ENCODE results near the gene MUSK.

Gene MUSK

DNA sequence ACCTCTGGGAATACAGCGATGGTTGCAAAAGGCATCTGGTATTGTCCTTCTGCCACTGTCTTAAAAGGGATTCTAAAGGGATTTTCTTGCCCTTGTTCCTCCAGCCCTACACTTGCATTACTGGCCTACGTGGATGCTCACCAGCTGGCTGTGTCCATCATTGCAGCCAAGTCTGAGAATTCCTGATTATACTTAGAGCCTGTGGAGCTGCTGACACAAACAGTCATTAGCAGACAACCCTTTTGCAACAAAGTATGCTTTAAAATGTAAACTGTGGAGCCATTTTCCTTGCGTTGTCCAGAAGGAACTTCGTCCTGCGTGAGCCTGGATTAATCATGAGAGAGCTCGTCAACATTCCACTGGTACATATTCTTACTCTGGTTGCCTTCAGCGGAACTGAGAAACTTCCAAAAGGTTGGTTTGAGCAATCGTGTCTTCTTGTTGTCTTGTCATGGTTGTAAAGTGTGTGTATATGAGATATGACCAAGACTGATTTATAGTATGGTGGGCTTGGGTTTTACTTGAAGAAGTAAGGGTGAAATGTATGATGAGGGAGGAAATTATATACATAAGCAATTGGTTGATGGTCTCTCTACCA is at the start of gene MUSK:
MUSK (plus strand) TSS at position 222 of the 598 bp plus-strand sequence; CDS start at position 336, 114 bp downstream.
- DNase-seq (ENCODE audit: low read depth), result no peak

DNA sequence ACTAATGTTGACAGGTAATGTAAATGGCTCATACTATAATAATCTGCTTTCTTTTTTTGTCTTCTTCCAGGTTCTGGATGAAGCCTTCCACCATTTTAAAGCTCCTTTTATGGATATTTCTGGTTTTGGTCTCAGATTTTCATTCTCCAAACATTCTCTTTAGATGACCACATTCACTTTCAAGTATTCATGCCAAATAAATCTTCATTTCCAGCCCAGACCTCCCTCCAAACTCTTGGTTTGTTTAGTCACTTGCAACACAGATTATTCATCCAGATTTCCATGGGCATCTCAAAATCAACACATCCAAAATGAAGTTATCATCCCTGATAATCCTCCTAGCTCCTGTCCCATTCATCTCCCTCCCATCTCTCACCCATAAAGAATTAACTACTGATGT is 48.8 kb upstream of the MUSK start:
- DNase-seq (ENCODE audit: low read depth), result no peak

DNA sequence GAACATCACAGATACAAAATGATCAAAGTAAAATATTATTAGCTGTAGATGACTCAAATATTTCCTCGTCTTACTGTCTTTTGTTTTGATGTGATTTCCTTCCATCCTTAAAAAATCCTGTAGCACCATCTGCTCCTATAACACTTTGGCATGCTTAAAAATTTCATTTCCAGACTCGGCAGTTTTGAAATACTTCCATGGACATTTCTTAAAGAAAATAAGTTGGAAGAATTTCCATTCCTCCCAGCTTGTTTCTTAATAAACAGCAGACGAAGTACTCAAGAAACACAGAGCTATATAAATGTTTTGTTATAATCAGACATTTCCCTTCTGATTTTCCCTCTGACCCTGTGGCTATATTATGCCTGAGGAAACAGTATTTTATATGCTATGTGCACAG is 47.9 kb upstream of the MUSK start:
- DNase-seq (ENCODE audit: low read depth), result no peak

GRCh38 chr9:110622368-110622767 is 46.2 kb upstream of the MUSK start:
- DNase-seq (ENCODE audit: low read depth), result no peak

DNA sequence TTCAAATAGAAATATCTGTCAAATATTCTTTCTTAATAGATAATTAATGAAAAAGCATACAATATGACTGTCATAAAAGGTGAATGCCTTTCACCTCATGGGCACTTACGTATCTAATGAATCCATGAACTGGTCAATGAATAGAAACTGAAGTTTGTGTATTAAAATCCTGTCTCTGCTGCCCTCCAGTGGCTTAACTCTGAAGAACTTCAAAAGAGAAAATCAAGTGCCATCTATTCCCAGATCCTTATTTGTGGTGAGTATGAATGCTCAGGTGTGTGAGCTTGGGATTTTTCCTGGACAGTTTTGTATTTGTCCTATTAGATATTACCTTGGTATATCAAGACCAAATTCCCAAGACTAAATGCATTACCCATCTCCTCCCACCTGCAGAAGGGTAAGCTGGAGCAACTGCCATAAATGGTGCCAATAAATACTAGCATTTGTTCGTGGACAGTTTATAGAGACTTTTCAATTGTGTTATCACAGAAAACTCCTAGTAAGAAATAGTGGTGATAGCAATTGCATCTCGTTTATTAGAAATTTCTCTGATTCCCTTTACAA is 45.0 kb upstream of the MUSK start:
- no peak for DNase-seq (ENCODE audit: low read depth)

DNA sequence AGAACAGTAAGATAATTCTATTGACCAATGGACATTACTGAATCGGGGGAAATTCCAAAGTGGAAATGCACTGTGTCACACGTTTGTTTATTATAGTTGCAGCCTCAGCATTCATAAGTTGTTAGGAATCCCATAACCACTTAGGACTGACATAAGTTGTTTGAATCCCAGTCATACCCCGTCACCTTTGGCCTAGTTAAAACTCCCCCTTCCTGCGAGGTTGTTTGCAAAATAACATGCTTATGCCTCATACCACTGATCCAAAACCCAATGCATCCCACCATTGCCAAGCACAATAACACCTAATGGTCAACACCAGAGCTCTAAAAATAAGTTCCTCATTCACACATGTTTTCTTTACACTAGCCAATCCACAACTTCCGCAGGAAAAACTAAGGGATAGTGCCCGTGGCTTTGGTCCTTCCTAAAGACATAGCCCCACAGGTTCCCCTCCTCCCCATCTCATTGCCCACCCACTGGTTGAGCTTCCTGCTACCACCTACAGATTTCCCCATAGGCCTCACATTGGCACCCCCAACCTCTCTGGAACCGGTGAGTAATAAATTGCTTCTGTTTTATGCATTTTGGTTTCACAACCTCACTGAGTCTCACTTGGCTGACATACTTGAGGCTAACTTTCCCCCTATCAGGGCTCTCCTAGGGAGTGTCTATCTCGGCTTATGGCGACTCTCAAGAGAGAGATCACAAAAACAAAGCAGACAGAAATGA is 42.3 kb upstream of the MUSK start:
- DNase-seq (ENCODE audit: low read depth), result peak; percentile 11

- no peak for DNase-seq (ENCODE audit: low read depth)
Observed at GRCh38 chr9:110635589-110635988, 33.0 kb upstream of the MUSK start.

DNA sequence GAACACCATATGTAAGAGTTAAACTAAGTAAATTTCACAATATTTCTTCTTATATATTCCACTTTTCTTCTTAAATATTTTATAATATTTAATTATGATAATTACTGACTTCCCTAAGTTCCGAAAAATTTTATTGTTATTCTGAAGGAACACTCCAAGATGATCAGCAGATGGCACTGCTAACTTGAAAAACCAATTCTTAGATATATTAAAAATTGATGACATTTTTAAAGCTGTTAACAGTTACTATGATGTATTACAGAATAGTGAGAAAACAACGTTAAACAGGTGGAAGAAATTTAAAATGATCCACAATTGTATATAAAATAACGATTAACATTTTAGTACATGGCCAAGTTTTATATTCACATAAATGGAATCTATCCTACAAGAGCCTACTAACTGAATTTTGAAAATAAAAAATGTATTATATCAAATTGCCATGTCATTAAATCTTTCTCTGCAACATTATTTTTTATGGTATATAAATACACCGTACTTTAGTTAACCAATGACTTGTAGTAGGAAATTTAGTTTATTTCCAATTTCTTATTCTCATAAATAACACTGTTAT is 30.1 kb upstream of the MUSK start:
- DNase-seq (ENCODE audit: low read depth), result no peak

DNA sequence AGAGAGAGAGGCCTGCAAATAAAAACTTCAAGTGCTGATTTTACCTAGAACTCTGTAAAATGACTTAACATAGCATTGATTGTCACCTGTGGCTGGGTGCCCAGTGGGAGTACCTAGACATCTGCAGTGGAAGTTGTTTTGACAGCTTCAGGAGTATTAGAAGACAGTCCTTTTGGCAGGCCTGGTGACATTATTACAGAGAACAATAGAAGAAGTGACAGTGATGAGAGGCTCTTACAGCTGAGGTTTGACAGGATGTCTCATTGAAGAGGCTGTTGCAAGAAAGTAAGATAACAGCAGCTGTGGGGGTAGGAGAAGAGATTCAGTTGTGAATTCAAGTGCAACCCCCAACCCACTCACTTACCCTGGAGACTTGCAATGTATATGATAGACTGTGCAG is 27.9 kb upstream of the MUSK start:
- DNase-seq (ENCODE audit: low read depth), result no peak

GRCh38 chr9:110641293-110641692 is 27.3 kb upstream of the MUSK start:
- DNase-seq (ENCODE audit: low read depth), result no peak

DNA sequence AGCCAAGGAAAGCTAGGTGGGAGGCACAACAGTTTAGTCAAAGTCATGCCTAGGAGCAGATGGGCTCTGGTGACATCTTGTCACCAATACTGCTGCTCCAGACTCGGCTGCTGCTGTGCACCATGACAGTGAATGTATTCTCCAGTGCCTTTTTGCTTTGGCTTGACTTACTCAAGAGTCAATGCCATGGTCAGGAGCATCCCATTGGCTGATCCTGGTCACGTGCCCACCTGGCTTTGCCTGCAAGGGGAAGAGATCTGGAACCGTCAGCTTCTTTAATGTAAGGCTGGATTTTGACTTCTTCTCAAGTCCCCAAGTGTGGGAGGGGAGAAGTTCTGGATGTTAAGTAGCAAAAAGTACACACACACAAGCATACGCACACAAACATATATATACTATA is 19.9 kb upstream of the MUSK start:
- no peak for DNase-seq (ENCODE audit: low read depth)

- DNase-seq (ENCODE audit: low read depth), result no peak
Observed at GRCh38 chr9:110650261-110650660, 18.3 kb upstream of the MUSK start.

GRCh38 chr9:110650991-110651411 is 17.6 kb upstream of the MUSK start:
- DNase-seq (ENCODE audit: low read depth), result no peak

GRCh38 chr9:110655754-110656641 is 12.6 kb upstream of the MUSK start:
- DNase-seq (ENCODE audit: low read depth), result no peak

DNA sequence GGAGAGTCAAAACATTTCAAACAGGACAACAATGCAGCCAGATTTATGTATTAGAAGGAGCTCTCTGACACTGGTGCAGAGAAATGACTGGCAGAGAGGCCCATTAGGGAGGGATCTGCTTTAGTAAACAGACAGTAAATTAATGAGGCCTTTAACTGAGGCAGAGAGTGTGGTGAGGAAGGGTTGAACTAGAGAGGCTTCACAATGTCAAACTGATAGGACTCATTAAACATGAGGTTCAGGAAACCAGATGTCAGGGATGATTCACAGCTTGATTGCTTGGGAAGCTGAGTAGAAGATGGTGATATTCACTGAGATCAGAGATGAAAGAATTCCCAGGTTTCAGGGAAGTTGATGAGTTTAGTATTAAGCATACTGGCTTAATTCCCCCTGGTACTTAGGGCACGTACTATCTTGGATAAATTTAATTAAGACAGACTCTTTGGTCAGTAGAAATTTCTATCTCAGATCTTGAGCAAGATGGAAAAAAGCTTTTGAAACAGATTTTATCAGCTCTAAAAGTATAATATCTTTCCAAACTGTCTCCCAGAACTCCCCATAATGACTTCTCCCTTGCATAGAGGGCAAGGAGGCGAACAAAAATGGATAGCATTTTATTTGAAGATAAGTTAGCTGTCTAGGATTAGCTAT is 8.6 kb upstream of the MUSK start:
- no peak for DNase-seq (ENCODE audit: low read depth)

DNA sequence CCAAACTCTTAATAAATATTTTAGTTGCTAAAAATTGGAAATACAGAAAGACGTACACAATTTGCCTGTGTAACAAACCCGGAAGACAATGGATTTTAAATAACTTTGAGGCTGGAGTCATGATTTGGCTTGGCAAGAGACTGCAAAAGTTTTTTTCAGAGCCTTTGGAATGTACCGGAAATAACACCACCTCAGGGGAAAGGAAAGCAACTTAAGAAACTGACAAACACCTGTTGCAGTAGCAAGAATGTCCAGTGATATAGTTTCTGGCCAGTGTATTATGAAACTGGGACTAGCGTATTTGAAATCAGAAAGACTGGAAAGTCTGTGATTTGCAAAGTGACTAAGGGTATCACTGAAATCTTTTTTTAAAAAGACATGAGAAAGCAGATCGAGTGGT is 842 bp downstream of the MUSK start:
- no peak for DNase-seq (ENCODE audit: low read depth)

DNA sequence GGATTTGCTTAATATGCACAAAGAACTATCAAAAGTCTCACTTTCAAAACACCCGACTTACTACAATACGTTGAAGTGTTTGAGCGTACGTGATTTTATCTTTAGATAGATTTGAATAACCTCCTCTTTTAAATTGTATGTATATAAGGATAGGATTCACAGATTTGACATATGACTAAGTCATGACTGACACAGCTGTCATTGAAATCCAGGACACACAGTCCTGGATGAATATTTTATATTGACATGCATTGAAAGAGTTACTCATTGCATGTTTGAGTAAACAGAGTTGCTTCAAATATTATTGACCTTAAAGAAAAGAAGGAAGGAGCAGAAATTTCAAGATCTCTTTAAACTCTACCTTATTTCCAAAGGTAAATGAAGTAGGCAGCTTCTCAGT is 3.3 kb downstream of the MUSK start:
- no peak for DNase-seq (ENCODE audit: low read depth)

DNA sequence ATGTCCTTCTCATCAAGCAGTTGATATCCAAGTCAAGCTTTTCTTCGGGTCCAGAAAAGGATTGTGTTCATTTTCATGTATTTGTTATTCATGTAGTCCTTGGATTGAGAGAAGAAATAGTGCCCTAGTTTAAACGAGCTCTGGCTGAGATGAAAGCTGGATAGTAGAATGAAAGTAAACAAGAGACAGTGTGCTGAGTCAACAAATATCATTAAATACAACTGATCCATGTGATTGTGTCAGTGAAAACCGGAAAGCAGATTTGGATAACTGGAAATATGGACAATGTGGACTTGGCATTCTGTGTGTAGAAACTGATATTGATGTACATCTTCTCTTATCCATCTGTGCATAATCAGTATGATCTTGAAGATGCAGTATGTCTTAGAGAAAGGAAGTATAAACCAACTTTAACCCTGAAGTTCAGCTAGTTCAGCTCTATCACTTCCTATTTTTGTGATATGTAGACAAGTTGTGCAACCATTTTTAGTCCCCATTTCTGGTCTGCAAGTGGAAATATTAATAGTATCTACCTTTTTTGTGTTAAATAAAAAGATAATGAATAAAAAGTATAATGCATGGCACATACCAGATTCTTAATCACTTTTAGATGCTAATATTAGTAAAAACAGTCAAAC is 4.4 kb downstream of the MUSK start:
- no peak for DNase-seq (ENCODE audit: low read depth)

GRCh38 chr9:110687497-110687896 is 18.9 kb downstream of the MUSK start:
- DNase-seq (ENCODE audit: low read depth), result no peak

DNA sequence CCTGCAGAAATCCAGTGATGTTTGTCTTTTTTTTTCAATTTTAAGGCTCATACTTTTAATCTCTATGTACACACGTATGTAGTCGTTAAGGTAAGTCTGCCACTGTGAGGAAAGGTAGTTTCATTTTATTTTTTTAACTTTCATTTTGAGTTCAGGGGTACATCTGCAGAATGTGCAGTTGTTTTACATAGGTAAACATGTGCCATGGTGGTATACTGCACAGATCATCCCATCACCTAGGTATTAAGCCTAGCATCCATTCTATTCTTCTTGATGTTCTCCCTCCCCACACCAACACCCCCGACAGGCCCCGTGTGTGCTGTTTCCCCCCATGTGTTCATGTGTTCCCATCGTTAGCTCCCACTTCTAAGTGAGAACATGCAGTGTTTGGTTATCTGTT is 19.7 kb downstream of the MUSK start:
- DNase-seq (ENCODE audit: low read depth), result no peak

- no peak for DNase-seq (ENCODE audit: low read depth)
Observed at GRCh38 chr9:110691002-110691549, 22.5 kb downstream of the MUSK start.

All from activated T-cell treated with anti-CD3 and anti-CD28 coated beads for 48 hours (primary cell).